Stimulated activated CD8-positive, alpha-beta memory T cell treated with anti-CD3 and anti-CD28 coated beads, Interleukin-12 subunit alpha, Interleukin-12 subunit beta, amount 100 ng/mL, for 1 hour (primary cell): ENCODE measurements around the gene PHF21A.
"Not testable (repeated sequence)": the region's sequence is repeated elsewhere in the genome, so short reads cannot be mapped to it uniquely, and the experiment has no call there.

Experiments used
- DNase-seq: peaks from one replicate; pipeline ENCODE4 v3.0.0-alpha.2; 2020; ENCODE audit warnings: low read depth

Gene PHF21A

DNA sequence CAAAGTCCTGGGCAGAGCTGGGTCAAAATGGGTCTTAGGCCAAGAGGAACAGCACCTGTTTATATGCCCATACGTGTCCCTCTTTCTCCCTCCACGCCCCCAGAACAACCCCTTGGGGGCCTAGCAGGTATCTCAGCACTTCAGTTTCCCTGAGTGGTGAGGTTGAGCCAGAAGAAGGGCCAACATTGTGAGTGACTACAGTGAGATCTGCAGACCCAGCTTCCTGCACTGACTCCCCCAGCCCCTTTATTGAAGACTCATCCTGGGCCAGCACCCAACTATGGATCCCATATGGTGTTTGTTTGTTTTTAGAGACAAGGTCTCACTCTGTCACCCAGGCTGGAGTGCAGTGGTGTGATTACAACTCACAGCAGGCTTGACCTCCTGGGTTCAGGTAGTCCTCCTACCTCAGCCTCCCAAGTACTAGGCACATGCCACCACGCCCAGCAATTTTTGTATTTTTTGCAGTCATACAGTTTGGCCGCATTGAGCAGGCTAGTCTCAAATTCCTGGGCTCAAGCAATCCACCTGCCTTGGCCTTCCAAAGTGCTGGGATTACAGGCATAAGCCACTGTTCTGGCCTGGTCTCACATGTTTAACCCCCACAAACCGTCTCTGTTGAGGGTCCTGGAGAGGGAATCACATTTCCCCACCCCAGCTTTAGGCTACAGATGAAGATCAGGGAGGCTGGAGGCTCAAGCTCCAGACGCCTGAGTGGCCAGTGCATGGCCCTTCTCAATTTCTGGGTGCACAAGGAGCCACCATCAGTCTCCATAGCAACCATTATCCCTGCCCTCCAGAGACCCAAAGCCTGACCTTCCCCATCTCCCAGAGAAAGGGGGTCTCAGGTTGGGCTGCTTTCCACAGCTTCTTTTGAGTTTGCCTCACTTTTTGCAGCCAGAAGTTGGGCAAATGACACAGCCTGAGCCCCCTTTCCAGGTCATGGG is 200.4 kb downstream of the PHF21A start:
- no peak for DNase-seq

DNA sequence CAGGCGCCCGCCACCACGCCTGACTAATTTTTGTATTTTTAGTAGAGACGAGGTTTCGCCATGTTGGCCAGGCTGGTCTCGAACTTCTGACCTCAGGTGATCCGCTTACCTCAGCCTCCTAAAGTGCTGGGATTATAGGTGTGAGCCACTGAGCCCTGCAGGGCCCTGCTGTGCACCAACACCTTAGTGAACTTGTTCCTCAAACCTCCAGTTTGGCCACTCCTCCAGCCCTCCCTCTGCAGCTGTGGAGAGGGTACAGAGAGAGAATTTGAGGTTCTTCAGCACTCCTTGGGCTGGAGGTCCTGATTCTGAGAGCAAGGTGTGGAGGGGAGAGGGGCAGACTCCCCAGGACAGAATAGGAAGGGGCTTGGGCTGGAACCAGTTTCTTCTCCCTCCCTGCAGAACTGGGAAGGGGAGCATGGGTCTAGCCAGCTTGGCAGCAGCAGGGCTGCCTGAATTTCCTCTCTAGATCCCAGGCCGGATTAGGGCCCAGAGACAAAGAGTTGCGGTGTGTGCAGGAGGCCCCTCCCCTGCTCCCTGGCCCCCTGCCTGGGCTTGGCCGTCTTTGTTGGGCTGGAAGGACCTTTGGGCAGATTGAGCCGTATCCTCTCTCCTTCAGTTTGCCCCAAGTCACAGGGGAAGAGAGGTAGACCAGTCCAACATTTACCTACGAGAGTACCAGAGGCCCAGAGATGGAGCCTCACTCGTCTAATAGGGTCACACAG is 201.3 kb downstream of the PHF21A start:
- DNase-seq = no peak

DNA sequence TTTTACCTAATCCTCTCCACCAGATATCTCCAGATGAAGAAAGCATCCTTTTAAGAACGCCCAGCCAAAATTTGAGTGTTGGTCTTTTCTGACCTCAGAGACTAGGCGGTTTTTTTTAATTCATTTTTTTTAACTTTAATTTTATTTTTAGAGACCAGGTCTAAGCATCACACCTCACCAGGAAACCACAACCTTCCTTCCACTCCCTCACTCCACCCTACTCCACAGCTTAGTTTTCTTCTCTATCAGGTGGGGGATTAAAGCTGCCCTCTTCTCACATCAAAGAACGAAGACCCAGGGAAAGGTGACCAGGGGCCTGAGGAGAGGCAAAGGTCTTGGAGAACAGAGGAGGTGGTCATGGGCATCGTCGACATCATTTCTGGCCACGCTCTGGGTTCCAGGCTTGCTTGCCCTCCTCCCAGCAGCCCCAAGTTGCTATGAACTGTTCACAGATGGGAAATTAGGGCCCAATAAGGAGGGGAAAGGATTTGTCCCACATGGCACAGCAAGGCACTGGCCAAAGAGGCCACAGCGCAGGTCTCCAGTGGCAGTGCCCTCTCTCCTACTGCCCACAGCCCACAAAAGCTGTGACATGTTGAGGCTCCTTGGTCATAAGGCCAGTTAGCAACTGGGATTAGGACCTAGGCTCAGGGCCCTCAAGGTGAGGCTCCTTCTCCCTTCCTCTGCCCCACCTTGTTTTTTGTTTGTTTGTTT is 202.1 kb downstream of the PHF21A start:
- DNase-seq = no peak

DNA sequence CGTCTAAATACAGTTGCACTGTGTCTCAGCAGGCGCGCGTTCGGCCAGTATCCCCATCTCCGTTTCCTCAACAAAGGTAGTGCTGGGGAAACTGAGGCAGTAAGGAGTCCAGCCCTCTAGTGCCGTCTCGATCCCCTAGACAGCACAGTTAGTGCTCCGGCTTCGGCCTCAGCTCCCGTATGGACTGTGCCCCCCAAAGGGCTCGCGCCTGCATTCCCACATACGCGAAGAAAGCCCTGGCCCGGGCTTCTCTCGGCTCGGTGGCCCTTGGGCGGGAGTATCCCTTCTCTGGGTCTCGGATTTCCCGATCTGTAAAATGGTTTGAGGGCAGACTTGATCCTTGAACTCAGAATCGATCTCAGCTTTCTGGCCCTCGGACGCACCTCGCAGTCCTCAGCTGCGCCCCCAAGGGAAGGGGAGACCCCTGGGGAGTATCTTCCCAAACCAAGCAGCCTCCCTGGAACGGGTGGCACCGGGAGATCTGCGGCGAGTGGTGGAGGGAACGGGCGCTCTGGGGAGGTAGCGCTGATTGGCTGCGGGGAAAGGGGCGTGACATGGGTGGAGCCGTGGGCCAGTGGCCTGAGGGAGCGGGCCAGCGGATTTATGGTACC is 202.8 kb downstream of the PHF21A start:
- DNase-seq = no peak

DNA sequence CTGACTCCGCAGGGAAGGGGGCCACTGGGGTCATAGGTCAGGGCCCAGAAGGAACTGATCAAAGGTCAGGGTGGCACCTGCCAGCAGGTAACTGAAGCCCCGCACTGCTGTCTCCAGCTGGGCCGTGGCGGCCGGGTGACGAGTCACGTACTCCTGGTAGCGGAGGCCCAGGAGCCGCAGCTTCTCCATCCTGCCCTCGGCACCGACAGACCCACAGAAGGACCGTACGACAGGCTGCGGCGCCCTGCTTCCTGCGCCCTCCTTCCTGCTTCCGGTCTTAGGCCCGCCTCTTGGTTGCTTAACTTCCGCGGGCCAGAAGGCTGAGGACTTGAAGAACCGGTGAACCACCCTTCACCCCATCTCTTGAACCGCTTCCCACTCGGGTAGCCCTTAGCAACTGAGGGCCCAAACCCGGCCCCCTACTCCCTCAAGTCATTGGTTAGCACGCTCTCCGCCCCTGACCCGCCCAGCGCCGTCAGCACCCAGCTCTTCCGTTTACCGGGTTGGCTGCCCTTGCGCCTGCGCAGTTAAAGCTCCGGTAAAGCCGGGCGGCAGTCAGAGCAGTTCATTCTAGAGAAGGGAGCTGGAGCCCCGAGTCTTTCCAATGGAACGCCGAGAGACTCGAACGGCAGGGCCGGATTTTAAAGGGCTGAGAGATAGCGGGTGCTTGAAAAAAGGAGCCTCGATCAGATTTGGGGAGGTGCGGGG is 203.5 kb downstream of the PHF21A start, which contains the start of gene PEX16:
TSS of gene PEX16 (minus strand) at position 255 of the 708 bp plus-strand sequence. CDS start at position 189, 66 bp downstream.
- peak; percentile 91 for DNase-seq

DNA sequence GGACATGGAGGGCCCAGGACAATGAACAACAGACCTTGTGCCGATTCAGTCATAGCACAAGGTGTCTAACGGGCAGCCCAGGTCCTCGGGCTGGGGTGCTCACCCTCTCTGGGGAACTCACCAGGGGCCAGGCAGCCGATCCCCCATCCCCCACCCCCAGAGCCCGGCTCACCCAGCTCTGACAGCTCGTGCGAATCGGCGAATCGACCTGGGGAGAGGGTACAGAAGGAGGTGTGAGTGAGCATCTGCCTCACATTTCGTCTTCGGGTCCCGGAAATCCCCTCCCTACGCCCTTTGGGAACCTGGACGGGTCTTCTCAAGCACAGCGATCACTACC is 204.0 kb downstream of the PHF21A start:
- no peak for DNase-seq

DNA sequence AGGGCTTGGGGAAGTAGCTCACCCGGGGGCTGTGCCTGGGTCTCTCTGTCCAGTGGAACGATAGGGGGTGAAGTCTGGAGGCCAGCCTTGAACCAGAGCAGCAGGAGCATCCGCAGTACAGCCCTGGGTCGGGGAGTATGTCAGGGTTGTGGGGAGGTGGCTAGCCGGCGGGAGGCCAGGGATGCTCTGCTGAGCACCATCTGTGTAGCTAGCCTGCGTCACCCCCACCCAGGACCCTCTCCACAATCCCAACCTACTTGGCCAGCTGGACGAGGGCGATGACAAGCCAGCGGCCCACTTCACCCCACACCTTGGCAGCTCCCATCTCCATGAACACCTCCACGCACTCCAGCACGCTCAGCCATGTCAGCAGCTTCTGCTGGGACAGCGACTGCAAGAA is 205.8 kb downstream of the PHF21A start:
- no peak for DNase-seq

DNA sequence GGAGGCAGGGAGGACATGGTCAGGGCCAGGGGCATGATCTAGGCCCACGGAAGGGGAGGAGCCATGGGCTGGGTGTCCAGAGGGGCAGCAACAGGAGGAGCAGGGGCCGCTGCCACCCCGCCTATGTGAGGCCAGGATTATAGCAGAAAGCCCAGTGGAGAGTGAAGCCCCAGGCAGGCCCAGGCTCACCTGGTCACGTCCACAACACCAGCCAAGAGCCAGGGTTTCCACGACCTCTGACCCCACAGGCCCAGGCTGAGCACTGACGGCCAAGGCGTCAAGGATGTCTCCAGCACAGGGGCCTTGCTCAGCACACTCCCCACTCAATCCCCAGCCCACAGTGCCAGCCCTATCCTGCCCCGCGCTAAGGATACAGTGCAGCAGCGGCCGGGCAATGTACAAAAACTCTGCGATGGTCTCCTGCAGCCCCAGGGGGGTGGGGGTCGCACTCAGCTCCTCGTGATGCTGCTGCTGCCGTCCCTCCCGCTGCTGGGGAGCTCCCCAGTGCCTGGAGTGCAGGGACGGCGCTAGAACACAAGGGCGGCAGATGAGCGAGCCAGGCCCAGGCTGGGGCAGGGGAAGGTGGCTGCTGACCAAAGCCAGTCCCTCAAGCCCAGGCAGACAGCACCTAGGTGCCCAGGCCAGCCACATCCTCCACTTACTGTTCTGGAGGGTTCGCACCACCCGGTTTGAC is 207.2 kb downstream of the PHF21A start:
- no peak for DNase-seq

DNA sequence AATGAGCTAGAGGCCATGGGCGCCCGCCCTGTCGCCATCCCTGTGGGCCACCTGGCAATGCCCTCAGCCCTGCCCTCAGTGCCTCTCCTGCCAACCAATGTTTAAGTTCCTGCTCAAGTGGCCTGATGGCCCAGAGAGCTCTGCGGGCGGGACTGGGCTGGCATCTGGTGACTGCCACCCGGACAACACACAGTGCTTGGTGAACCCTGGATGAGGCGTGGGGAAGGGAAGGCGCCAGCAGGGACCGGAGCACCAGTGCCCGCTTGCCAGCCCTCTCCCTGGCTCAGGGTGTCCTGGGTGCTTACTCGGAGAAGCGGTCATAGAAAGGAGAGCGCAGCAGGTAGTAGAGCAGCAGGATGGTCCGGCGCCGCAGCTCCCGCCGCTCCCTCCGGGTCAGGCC is 207.7 kb downstream of the PHF21A start:
- DNase-seq = no peak

DNA sequence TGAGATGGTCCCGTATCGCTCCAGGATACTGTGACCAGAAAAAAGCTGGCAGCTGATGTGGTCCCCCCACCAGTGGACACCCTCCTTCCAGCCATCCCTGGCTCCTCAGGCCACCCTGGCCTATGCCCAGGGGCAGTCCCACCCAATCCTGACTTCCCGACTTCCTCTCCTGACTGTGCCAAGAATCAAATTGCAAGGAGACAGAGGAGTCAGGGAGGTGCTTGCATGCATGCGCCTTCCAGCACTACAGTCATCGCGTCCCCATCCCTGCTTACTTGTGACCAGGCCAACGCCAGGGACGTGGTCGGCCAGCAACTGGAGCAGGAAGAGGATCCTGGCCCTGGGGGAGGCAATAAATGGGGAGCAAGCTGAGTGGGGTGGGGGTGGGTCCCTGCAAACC is 210.6 kb downstream of the PHF21A start:
- no peak for DNase-seq

DNA sequence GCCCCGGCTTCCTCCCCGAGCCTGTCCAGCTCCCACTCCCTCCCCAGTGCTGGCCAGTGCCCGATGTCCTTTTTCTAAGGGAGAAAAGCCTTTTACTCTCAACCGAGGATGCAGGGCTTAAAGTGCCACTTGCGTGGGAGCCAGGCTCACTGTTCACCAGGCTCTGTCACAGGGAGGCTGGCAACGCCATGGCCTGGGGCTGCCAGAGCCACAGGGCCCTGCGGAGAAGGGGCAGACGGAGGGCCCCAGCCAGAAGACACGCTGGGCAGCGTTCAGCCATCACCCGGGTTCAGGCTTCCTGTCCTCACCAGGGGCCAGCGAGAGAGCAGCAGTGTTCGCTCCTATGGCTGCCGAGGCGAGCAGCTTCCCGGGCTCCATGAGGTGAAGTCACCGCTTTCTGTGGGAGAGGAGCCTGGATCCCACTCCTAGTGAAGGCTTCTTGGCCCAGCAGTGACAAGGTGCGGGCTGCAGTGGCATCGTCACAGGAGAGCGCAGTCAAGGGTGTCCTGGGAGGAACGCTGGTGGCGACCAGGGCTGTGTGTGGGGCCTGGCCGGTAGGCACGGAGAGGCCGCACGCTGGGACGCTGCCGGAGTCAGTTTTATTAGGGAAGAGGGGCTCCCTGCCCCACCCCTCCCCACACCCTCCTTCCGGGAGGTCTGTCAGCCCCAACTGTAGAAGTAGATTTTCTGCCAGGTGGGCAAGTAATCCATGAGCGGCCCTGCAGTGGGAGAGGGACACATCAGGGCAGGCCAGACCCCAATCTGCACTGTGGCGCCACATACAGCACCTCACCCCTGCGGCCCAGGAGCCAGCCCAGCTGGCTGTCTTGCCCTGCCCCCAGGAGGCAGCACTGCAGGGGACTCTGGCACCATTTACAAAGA is 211.4 kb downstream of the PHF21A start:
- no peak for DNase-seq

DNA sequence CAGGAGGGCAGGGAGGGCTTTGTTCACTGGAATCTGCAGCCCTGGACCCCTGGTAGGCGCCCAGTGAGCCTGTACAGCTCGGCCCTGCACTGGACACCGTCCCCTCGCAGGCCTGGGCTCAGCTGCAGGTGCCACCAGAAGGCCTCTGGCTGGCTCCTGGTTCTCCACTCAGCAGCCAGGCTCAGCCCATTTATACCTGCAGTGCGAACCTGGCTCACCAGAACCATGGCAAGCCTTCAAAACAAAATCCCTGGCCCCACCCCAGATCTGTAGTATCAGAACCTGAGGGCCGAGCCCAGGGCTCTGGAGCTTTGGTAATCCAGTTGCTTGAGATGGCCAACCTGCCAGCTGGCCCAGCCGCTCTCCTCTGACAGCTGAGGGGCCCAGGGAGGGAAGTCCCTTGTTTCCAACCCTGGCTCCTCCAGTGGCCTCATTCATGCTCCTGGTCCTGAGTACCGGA is 213.3 kb downstream of the PHF21A start:
- DNase-seq = no peak

DNA sequence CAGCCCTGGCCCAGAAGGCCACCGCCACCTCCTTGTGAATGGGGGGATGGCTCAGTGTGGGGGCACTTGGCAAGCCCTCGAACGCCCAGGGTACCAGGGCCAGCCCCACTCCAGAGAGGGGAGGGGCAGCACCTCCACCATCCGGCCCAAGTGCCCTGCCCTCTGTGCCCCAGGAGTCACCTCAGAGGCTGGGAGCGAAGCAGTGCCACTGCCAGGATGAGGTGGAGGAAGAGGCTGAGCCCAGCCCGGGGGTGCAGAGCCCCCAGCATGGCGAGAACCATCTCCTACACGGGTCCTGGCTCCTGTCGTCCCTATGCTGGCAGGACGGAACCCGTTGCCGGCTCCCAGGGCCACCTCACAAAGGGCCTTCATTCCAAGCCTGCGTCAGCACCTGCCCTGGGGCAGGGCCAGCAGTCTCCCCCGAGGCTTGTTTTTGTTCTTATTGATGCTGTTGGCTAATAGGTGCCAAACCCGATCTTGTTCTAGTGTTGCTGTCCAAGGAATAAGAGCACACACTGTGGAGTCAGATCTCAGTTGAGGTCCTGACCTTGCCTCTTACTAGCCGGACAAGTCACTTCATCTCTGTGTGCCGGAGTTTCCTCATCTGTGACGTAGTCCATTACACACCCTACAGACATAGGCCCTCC is 214.2 kb downstream of the PHF21A start, which contains the start of gene FREY1:
TSS of gene FREY1 (minus strand) at position 307 of the 647 bp plus-strand sequence. CDS start at position 281, 26 bp downstream.
- DNase-seq = no peak

DNA sequence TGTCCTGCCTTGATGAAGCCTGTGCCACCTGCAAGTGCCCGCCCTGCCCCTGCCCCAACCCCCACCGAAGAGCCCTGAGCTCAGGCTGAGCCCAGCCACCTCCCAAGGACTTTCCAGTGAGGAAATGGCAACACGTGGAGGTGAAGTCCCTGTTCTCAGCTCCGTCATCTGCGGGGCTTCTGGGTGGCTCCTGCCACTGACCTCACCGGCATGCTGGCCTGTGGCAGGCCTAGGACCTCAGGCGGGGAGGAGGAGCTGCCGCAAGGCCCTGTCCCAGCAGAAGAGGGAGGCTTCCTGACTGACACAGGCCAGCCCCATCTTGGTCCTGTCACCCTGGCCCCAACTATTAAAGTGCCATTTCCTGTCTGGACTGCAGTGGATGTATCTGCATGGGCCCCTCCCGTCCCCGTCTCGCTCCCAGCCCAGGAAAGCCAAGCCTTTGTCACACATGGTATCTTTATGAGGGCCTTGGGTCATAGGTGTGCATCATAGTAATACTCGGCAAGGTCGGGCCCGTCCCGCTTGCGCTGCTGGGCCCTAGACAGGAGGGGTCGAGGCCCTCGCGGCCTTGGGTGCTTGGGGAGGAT is 215.1 kb downstream of the PHF21A start:
- no peak for DNase-seq

DNA sequence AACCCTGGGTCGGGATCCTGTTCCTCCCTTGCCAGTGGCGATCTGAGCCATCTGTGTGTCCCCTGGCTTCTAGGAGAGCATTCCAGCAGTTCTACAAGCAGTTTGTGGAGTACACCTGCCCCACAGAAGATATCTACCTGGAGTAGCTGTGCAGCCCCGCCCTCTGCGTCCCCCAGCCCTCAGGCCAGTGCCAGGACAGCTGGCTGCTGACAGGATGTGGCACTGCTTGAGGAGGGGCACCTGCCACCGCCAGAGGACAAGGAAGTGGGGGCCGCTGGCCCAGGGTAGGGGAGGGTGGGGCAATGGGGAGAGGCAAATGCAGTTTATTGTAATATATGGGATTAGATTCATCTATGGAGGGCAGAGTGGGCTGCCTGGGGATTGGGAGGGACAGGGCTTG is 215.7 kb downstream of the PHF21A start:
- not testable (repeated sequence) for DNase-seq

DNA sequence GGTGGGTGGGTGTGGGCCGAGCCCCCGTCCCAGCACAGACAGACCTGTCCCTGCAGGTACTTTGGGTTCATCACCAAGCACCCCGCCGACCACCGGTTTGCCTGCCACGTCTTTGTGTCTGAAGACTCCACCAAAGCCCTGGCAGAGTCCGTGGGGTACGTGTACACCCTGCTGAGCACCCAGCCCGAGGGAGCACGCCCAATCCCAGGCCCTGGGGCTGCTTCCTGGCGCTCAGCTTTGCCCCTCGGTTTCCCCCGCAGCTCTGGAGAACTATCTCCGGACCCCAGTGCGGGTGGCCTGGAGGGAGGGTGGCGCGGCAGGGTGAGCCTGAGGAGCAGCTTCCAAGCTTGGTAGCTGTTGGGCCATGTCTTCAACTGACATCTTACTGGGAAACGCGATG is 216.2 kb downstream of the PHF21A start:
- DNase-seq = no peak

DNA sequence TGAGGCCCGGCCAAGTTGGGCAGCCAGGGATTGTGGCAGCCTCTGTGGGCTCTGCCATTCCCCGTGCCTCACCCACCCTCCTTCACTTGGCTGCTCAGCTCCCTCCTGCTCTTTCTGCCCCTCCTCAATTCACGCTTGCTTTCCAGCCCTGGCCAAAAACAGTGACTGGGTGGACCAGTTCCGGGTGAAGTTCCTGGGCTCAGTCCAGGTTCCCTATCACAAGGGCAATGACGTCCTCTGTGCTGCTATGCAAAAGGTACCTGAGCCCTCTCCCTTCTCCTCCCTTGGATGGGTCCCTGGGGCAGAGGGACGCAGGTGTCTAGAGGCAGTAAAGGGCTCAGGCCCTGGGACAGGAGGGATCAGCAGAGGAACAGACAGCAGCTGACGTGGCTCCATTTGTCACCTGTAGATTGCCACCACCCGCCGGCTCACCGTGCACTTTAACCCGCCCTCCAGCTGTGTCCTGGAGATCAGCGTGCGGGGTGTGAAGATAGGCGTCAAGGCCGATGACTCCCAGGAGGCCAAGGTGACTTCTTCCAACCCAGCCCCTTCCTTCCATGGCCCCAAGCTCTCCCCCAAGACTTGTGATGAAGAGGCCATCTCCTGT is 216.8 kb downstream of the PHF21A start:
- DNase-seq = no peak
